Measurements from ENCODE around the gene ABCD1. TPM values are rescaled to one million over a fixed set of nuclear protein-coding genes. Genes with fewer than 3 reads are reported as not detected.

The ABCD1 gene
- polyA plus RNA-seq, 3 donors = 5.6 to 22.5 (median 5.8) TPM

DNA sequence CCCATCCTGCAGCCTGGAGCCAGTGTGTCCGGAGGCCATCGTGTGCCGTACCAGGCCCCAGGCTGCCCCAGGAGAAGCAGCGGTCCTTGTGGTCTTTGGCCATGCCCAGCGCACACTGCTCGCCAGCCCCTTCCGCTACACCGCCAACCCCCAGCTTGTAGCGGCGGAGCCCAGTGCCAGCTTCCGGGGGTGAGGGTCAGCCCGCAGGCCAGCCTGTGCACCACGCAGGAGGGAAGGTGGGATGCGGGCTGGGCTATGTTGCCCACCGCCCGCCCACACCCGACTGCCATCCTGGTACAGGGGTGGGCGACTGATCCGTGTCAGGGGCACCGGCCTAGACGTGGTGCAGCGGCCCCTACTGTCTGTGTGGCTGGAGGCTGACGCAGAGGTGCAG, 48.6 kb downstream of the ABCD1 start:
- Histone ChIP-seq H3K79me2 (ENCODE audit: insufficient read depth, low read length) (no peaks in the 10 kb centered on the region), H3K9me3 (replicated peaks in 1 of 2; ENCODE audit: control insufficient read depth in 1 of 2, insufficient read depth in 1 of 2, low read length in 2 of 2) (no peaks in the 10 kb centered on the region), H3K4me1 (ENCODE audit: control insufficient read depth in 1 of 2, insufficient read depth in 2 of 2, low read length in 2 of 2) (no peaks in the 10 kb centered on the region), H4K20me1 (ENCODE audit: insufficient read depth, low read length) (no peaks in the 10 kb centered on the region), H3K4me2 (replicated peaks; ENCODE audit: extremely low read depth, low read length, poor library complexity, severe bottlenecking) (no peak overlapping the region), H3K27me3 (ENCODE audit: control insufficient read depth in 2 of 2, insufficient read depth in 2 of 2, low read length in 2 of 2) (no peaks in the 10 kb centered on the region), H3K27ac (ENCODE audit: low read depth in 1 of 2, low read length in 2 of 2) (no peak overlapping the region), H3K36me3 (replicated peaks in 1 of 2; ENCODE audit: control insufficient read depth in 1 of 2, insufficient read depth in 2 of 2, low read length in 2 of 2) (no peaks in the 10 kb centered on the region), H3K4me3 (replicated peaks in 1 of 3; ENCODE audit: low read depth in 2 of 3, low read length in 3 of 3) (no peak overlapping the region), H3K9ac (ENCODE audit: insufficient read depth, low read length, poor library complexity, severe bottlenecking) (no peak overlapping the region), H2AFZ (ENCODE audit: insufficient read depth, low read depth, low read length, poor library complexity, severe bottlenecking) (no peak overlapping the region)
- no peaks in the 10 kb centered on the region for H3K36me3 Mint-ChIP-seq
- no peak for DNase-seq
- no peak overlapping the region for H3K27ac Mint-ChIP-seq
- TF ChIP-seq, protein P1, sequence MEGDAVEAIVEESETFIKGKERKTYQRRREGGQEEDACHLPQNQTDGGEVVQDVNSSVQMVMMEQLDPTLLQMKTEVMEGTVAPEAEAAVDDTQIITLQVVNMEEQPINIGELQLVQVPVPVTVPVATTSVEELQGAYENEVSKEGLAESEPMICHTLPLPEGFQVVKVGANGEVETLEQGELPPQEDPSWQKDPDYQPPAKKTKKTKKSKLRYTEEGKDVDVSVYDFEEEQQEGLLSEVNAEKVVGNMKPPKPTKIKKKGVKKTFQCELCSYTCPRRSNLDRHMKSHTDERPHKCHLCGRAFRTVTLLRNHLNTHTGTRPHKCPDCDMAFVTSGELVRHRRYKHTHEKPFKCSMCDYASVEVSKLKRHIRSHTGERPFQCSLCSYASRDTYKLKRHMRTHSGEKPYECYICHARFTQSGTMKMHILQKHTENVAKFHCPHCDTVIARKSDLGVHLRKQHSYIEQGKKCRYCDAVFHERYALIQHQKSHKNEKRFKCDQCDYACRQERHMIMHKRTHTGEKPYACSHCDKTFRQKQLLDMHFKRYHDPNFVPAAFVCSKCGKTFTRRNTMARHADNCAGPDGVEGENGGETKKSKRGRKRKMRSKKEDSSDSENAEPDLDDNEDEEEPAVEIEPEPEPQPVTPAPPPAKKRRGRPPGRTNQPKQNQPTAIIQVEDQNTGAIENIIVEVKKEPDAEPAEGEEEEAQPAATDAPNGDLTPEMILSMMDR (IDR thresholded peaks at IDR 0.05) = no peak
- peaks cover 0 to 10% (median 2%) of the 10 kb centered on the region in 7 donors for H3K9me3 Mint-ChIP-seq
- H3K4me1 Mint-ChIP-seq = no peaks in the 10 kb centered on the region
- H3K4me3 Mint-ChIP-seq = no peak overlapping the region
- WGBS (ENCODE audit: insufficient coverage) = 94% methylated on average over 9 of the region's 23 CpGs
- peaks cover 1 to 4% (median 3%) of the 10 kb centered on the region in 3 donors for H3K27me3 Mint-ChIP-seq (ENCODE audit: low read depth in 3 of 3)
- intact Hi-C loops (cut with micrococcal nuclease) = no loop called here

DNA sequence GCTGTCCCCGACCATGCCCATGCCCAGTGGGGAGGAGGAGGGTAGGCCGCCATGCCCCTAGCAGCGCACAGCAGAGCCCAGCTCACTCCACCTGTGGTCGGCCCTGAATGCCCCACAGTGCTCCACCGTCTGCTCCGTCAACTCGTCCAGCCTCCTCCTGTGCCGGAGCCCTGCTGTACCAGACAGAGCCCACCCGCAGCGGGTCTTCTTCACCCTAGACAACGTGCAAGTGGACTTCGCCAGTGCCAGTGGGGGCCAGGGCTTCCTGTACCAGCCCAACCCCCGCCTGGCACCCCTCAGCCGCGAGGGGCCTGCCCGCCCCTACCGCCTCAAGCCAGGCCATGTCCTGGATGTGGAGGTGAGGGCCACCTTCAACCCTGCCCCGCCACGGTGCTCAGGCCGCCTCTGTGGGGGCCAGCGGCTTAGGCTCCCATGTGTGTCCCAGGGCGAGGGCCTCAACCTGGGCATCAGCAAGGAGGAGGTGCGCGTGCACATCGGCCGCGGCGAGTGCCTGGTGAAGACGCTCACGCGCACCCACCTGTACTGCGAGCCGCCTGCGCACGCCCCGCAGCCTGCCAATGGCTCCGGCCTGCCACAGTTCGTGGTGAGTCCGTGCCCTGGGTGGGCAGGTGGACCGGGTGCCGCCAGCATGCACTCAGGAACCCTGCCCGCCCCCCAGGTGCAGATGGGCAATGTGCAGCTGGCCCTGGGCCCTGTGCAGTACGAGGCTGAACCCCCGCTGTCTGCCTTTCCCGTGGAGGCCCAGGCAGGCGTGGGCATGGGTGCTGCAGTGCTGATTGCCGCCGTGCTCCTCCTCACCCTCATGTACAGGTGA, 49.3 kb downstream of the ABCD1 start:
- DNase-seq = no peak
- TF ChIP-seq, protein P1 (IDR thresholded peaks at IDR 0.05) = no peak
- no peak overlapping the region for H3K4me3 Mint-ChIP-seq

More for the DNA sequence above, 49.3 kb downstream of the ABCD1 start:
- H3K4me3 ChIP-seq (replicated peaks in 1 of 3; ENCODE audit: low read depth in 2 of 3, low read length in 3 of 3) = no peak overlapping the region
- no peaks in the 10 kb centered on the region for H3K4me1 ChIP-seq (ENCODE audit: control insufficient read depth in 1 of 2, insufficient read depth in 2 of 2, low read length in 2 of 2)
- H2AFZ ChIP-seq (ENCODE audit: insufficient read depth, low read depth, low read length, poor library complexity, severe bottlenecking) = no peak overlapping the region
- no peak overlapping the region for H3K9ac ChIP-seq (ENCODE audit: insufficient read depth, low read length, poor library complexity, severe bottlenecking)
- no peaks in the 10 kb centered on the region for H3K9me3 ChIP-seq (replicated peaks in 1 of 2; ENCODE audit: control insufficient read depth in 1 of 2, insufficient read depth in 1 of 2, low read length in 2 of 2)
- Mint-ChIP-seq H3K27ac (no peak overlapping the region), H3K9me3 (peaks cover 0 to 10% (median 2%) of the 10 kb centered on the region in 7 donors), H3K36me3 (no peaks in the 10 kb centered on the region), H3K27me3 (ENCODE audit: low read depth in 3 of 3) (peaks cover 0 to 3% (median under 1%) of the 10 kb centered on the region in 3 donors), H3K4me1 (no peaks in the 10 kb centered on the region)
- 95% methylated on average over 25 of the region's 48 CpGs for WGBS (ENCODE audit: insufficient coverage)
- no peaks in the 10 kb centered on the region for H3K79me2 ChIP-seq (ENCODE audit: insufficient read depth, low read length)
- no peak overlapping the region for H3K27ac ChIP-seq (ENCODE audit: low read depth in 1 of 2, low read length in 2 of 2)
- H3K36me3 ChIP-seq (replicated peaks in 1 of 2; ENCODE audit: control insufficient read depth in 1 of 2, insufficient read depth in 2 of 2, low read length in 2 of 2) = no peaks in the 10 kb centered on the region
- H4K20me1 ChIP-seq (ENCODE audit: insufficient read depth, low read length) = no peaks in the 10 kb centered on the region
- intact Hi-C loops (cut with micrococcal nuclease) = no loop called here
- no peaks in the 10 kb centered on the region for H3K27me3 ChIP-seq (ENCODE audit: control insufficient read depth in 2 of 2, insufficient read depth in 2 of 2, low read length in 2 of 2)
- no peak overlapping the region for H3K4me2 ChIP-seq (replicated peaks; ENCODE audit: extremely low read depth, low read length, poor library complexity, severe bottlenecking)

Data from CD14-positive monocyte (primary cell).